Measurements from ENCODE around the gene SLC4A9.

SLC4A9 gene

DNA sequence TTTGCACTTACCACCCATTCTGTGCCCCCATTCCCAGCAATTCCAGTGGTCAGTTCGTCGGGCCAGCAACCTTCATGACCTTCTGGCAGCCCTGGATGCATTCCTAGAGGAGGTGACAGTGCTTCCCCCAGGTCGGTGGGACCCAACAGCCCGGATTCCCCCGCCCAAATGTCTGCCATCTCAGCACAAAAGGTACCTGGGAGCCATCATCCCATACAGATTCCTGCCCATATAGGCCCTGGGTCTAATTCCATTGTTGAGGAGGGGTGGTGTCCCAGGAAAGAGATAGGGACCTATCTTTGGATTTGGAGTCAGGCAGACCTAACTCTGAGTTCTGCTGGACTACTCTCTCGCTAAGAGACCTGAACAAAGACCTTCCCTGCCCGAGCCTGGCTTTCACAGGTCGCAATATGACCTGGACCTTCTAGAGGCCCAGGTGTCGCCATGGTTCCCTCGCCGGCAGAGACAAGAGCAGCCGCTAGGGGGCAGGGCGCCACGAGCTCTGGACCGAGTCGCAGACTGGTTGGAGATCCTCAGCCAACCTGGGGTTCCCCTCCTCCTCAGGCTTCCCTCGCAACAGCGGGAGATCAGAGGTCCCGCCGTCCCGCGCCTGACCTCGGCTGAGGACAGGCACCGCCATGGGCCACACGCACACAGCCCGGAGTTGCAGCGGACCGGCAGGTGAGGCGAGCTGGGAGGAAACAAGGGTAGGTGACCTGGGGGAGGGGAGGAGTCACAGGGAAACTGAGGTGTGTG, 3.1 kb downstream of the SLC4A9 start:
- no peak for DNase-seq (ENCODE audit: low spot score)

DNA sequence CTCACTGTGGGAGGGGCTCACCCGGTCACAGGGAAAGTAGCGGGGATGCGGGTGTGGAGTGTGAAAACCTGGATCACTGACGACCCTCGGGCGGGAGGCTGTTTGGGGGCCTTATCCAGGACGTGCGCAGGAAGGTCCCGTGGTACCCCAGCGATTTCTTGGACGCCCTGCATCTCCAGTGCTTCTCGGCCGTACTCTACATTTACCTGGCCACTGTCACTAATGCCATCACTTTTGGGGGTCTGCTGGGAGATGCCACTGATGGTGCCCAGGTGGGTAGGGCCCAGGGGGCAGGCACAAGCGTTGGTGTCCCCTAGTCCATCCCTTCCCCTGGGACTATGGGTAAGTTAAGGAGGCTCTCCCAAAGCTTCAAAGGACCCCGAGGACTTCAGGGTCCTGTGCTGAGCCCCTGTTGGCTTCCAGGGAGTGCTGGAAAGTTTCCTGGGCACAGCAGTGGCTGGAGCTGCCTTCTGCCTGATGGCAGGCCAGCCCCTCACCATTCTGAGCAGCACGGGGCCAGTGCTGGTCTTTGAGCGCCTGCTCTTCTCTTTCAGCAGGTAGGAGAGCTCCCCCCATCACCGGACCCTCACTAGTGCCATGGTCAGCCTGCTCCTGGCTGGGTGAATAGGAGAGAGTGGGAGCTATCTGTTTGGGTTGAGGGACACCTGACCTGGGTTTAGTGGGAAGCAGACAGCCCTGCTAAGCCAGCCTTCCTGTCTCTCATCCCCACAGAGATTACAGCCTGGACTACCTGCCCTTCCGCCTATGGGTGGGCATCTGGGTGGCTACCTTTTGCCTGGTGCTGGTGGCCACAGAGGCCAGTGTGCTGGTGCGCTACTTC, 3.9 kb downstream of the SLC4A9 start:
- no peak for DNase-seq (ENCODE audit: low spot score)

DNA sequence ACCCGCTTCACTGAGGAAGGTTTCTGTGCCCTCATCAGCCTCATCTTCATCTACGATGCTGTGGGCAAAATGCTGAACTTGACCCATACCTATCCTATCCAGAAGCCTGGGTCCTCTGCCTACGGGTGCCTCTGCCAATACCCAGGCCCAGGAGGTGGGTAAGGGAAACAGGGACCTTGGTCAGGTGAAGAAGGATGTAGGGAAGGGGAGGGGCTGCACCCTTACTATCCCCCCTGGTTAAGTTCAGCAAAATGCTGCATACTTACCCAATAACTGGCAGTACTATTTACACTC, 4.4 kb downstream of the SLC4A9 start:
- DNase-seq (ENCODE audit: low spot score), result no peak

DNA sequence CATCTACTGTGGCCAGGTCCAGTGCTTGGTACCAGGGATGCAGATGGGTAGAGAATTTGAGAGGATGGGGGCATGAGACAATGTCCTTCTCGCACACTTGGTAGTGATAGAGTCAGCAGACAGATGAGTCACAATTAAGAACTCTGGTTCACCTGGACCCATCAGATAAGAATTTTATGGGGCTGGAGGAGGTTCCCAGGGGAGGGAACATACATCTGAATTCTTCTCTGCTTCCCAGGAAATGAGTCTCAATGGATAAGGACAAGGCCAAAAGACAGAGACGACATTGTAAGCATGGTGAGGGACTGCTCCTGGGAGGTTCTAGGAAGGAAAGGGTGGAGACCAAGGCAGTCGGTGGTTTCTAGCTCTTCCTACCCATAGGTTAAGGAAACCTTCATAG, 5.3 kb downstream of the SLC4A9 start:
- DNase-seq (ENCODE audit: low spot score), result peak; percentile 40

DNA sequence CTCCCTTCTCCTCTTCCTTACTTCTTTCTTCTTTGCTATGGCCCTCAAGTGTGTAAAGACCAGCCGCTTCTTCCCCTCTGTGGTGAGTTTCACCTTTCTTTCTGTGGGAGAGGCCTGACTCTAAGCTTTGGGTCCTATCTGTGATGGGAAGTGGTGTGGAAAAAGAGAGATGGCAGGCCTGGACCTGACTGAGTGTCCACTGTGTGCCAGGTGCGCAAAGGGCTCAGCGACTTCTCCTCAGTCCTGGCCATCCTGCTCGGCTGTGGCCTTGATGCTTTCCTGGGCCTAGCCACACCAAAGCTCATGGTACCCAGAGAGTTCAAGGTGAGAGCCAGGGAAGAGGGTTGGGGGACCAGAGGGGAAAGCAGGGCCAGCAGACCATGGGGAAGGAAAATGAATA, 5.9 kb downstream of the SLC4A9 start:
- no peak for DNase-seq (ENCODE audit: low spot score)

DNA sequence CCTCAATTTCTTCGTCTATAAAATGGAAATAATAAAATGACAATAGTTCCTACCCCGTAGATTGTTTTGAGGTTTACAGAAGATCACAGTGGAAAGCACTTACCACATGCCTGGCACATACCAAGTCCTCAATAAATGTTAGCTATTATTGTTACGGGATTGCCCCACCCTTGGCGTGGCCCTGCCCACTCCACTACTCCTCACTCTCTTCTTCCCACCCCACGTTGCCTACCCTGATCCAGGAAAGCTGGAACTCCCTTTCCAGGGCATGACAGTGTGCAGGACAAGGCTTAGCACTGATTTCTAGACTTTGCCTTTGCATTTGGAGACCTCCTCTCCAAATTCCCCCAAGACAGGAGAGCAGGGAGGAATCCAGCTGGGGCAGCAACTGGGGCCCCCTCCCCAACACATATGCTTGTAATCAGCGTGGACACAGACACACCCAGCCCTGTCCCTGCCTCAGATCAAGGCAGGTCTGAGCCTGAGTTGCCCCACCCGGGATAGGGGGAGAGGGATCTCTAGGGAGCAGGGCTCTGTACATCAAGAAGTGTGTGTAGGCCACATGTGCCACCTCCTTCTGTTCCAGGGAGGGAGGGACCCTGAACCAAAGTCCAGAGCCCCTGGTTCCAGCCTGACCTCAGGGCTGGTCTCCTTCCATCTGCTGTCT, 6.7 kb downstream of the SLC4A9 start:
- no peak for DNase-seq (ENCODE audit: low spot score)

DNA sequence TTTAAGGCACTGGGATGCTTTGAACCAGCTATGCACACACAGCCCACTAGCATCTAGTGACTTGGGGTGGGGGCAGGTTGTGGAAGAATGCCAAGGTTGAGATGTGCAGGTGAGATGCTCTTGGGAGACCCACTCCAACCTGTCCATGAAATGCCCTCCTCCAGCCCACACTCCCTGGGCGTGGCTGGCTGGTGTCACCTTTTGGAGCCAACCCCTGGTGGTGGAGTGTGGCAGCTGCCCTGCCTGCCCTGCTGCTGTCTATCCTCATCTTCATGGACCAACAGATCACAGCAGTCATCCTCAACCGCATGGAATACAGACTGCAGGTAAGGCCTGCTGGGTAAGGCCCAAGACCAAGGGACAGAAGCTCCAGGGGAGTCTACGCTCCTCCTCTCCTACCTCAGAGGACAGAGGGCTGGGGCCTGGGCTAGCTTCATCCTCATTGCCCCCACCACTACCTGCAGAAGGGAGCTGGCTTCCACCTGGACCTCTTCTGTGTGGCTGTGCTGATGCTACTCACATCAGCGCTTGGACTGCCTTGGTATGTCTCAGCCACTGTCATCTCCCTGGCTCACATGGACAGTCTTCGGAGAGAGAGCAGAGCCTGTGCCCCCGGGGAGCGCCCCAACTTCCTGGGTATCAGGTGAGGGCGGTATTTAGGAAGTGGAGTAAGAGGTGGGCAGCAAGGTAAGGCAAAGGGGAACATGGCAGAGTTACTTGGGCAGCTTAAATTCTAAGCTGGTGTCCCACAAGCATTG, 7.4 kb downstream of the SLC4A9 start:
- DNase-seq (ENCODE audit: low spot score), result no peak

DNA sequence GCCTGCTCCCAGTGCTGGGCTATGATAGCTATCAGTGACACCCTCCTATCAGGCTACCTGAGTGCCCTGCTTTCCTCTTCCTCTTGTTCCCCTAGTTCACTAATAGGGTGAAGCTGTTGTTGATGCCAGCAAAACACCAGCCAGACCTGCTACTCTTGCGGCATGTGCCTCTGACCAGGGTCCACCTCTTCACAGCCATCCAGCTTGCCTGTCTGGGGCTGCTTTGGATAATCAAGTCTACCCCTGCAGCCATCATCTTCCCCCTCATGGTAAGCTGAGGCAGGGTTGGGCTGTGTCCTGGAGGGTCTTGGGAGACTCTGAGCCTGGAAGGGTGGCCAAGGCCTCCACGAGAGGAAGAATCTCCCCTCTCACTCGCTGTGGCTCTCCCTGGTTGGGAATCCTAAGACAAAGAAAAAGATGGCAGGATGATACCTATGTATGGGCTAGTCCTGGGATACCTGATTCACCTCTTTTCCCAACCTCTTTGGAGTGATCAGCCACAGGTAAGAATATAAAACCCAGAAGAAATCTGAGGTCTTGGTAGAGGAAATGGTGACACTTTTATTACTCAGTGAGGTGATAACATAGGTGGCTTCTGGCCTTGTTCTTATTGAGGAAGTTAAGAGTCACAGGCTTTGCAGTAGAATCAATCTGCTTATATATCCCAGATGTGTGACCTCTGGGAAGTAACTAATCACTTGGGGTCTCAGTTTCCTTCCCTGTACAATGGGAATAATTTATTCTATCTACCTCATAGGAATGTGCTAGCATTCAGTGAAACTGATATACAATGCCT, 11.6 kb downstream of the SLC4A9 start:
- no peak for DNase-seq (ENCODE audit: low spot score)

DNA sequence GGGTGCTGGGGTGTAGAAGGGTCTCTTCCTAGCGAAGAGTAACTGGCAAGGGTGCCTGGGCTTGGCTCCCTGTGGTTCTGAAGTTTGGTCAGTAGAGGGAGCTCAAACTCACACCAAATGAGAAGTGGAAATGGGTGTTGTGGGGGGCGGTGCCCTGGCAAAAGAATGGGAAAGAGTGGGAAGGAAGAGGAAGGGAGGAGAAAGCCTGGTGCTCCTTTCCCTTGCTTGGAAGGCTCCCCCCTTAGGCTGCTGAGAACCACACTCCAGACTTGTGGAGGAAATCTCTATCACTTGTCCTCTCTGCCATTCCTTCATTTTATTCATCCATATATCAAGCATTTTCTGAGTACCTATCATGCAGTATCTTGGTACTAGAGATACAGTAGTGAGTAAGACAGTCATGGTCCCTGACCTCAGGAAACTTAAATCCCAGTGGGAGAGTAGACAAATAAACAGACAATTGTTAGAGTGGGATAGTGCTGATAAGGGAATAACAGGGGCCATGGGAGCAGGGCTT, 13.0 kb downstream of the SLC4A9 start:
- DNase-seq (ENCODE audit: low spot score), result peak; percentile 39

DNA sequence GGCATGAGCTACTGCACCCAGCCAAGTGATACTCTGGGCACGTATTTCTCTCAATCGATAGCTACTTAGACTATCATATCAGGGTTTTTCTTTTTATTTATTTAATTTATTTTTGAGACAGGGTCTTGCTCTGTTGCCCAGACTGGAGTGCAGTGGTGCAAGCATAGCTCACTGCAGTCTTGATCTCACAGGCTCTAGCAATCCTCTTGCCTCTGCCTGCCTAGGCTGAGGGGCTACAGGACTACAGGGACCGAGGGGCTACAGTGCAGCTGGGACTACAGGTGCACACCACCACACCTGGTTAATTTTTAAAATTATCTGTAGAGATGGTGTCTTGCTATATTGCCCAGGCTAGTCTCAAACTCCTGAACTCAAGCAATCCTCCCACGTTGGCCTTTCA, 21.4 kb downstream of the SLC4A9 start:
- DNase-seq (ENCODE audit: low spot score), result no peak

DNA sequence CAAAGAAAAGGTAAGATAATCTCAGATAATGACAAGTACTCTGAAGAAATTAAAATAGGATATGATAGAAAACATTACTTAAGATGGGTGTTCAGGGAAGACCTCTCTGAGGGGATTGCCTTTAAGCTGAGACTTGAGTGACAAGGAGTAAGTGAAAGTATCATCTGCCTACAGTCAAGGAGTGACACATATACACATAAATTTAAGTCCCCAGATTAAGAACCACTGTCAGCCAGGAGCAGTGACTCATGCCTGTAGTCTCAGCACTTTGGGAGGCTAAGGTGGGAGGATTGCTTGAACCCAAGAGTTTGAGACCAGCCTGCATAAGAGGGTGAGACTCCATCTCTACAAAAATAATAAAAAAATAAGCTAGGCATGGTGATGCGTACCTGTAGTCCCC, 22.0 kb downstream of the SLC4A9 start:
- DNase-seq (ENCODE audit: low spot score), result no peak

DNA sequence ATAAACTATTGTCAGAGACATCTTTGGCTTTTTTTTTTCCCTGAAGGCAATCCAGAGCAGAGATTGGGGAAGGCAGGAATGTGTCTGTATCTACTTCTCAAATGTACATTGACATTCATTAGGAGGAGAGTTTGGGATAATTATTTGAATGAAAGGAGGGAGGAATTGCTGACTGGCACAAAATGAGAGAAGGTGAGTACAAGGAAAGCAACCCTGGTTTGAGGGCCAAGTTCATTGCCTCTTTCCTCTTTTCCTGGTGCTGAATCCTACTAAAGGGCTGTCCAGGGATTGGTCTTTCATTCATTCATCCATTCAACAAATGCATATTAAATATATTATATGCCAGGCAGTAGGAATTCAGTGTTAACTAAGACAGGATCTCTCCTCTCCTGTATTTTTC, 22.9 kb downstream of the SLC4A9 start:
- DNase-seq (ENCODE audit: low spot score), result no peak

DNA sequence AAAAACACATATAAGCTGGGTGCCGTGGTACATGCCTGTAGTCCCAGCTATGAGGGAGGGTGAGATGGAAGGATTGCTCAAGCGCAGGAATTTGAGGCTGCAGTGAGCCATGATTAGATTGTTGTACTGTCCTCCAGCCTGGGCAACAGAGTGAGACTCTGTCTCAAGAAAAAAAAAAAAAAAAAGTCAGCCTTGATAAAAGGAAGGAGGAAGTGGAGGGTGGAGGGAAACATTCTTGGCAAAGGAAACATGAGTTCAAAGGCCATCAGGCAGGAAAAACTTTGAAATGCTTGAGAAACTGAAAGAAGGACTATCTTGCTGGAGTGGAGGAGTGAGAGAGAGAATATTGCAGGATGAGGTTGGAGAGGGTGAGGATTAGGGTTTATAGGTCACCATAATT, 23.3 kb downstream of the SLC4A9 start:
- DNase-seq (ENCODE audit: low spot score), result no peak

DNA sequence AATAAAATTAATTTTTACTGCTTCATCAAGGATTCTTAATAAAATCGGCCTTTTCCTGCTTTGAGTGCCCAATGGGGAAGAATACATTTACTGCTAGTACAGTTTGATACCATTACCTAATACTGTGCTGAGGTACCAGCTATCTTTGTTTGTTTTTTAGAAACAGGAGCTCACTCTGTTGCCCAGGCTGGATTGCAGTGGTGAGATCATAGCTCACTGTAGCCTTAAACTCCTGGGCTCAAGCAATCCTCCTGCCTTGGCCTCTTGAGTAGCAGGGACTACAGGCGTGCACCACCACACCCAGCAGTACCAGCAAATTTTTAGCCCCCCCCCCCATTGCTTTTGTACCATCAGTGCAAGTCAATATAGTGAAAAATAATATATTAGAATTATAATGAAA, 28.1 kb downstream of the SLC4A9 start:
- no peak for DNase-seq (ENCODE audit: low spot score)

DNA sequence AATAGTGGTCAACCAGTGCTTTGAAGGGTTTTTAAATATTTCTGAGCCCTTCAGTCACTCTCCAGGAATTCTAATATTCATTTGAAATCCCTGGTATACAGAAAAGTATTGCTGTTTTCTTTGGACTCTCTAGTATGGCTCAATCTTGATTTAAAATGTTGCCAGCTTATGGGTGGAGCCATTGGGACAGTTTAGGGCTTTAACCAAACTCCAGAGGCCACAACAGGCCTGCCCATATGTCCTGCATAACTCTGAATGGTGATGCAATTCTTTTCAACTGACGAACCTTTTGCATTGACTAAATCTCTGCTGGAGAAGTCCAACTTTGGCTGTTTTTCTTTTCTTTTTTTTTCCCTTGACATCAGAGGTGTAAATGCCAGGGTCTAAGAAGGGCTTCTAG, 31.3 kb downstream of the SLC4A9 start:
- no peak for DNase-seq (ENCODE audit: low spot score)

DNA sequence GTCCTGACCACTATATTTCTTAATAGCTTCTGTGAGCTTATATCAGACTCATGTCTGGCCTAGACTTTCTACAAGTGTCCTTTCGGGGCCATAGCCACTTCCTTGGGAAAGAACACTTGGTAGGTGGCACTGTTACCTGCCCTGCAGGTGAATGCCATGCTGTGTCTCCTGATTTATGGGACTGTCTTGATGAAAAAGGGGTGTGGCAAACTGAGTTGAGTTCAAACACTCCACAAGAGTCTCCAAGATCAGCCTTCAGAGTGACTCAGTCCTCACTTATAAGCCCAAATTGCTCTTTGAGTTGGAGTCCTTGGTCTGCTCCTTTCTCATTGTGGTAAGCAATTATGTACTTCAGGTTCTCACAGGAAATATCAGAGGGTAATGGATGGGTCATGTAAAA, 31.7 kb downstream of the SLC4A9 start:
- no peak for DNase-seq (ENCODE audit: low spot score)

DNA sequence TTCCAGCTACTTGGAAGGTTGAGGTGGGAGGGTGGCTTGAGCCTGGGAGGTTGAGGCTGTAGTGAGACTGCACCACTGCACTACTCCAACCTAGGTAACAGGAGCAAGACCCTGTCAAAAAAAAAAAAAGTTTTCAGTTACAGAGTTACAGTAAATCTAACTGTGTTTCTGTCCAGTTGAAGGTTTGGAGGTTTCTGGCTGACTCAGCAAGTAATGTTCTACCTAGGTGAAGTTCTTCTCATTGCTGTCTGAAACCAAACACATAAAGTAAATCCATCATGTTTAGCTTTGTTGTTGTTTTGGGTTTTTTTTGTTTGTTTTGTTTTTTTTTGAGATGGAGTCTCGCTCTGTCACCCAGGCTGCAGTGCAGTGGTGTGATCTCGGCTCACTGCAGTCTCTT, 33.7 kb downstream of the SLC4A9 start:
- no peak for DNase-seq (ENCODE audit: low spot score)

DNA sequence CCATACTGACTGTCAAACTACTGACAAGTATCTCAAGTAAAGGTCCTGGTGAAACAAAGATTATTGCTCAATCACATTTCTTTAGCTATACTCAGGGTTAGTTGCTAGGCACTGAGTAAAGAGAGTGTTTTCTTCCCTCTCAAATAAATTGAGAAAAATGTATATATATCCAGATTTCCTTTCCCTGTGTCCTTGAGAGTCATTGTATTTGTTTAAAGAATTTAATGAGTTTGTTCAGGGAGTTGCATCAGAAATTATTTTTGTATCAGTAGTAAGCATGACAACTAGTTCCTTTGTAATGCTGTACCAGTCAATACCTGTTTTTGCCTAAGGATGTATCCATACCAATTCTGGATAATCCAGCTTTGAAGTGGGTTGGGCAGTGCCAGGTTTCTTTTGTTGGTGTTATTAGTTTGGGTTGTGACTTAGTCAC, 38.4 kb downstream of the SLC4A9 start:
- DNase-seq (ENCODE audit: low spot score), result no peak

DNA sequence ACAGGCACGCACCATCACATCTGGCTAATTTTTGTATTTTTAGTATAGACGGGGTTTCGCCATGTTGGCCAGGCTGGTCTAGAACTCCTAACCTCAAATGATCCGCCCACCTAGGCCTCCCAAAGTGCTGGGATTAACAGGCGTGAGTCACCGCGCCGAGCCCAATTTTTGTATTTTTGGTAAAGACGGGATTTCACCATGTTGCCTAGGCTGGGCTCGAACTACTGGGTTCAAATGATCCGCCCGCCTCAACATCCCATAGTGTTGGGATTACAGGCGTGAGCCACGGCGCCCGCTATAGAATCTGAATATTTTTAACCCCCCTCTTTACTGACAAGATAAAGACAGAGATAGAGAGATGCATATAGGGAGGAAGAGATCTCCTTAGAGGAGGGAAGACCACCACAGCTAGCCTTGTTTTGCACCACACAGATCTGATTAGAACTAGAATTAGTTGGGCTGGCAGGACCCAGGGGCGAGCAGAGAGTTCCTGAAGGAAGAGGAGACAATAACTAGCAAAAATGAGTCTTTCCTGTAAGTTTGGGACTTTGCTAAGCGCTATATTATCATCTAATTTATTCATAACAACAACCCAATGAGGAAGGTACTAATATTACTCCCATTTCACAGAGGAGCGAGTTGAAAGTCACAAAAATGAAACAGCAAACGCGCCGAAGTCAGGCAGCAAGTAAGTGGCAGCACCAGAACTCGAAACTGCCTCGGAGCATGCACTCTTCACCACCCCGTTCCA, 40.2 kb downstream of the SLC4A9 start:
- DNase-seq (ENCODE audit: low spot score), result no peak

DNA sequence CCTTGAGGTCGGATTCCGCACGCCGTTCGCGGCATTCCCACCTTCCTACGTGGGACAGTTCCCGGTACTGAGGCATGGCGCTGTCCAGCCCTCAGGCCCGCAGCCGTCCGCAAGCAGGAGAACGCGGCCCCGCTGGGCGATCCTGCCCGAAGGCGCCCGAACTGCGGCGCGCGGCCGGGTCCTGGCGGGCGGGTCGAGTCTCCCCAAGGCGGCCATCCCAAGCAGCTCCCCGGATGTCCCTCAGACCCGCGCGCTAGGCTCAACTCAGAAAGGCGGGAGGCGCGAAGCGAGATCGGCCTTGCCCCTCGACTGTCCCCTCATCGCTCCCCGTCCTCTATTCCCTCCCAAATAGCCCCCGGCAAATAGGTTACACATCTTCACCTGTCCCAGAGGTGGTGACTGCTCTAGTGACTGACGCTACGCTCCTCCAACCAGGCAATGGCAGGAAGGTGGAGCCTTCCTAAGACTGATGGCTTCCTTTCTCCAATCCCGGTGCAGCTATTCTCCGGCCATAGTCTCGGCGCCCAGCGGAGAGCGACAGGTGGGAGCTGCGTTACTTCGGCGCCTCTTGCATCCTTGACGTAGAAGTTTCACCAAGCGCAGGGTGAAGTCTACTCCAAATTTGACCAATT, 40.9 kb downstream of the SLC4A9 start:
- DNase-seq (ENCODE audit: low spot score), result peak; percentile 85

All from COLO829 (cell line).